ENCODE measurements around the gene MASP2.
A peak's percentile ranks its signal among the peaks of the same experiment; 100 is the strongest.
"Not testable (repeated sequence)": the region's sequence is repeated elsewhere in the genome, so short reads cannot be mapped to it uniquely, and the experiment has no call there.

Gene MASP2

GRCh38 chr1:11058595-11059154, 11.6 kb upstream of the MASP2 start:
- DNase-seq (ENCODE audit: low spot score) = no peak

GRCh38 chr1:11058026-11058425, 11.0 kb upstream of the MASP2 start:
- no peak for DNase-seq (ENCODE audit: low spot score)

GRCh38 chr1:11057477-11057876, 10.4 kb upstream of the MASP2 start:
- DNase-seq (ENCODE audit: low spot score) = no peak

- DNase-seq (ENCODE audit: low spot score) = no peak
These were observed 9.5 kb upstream of the MASP2 start for GRCh38 chr1:11056504-11056903.

GRCh38 chr1:11055676-11056075, 8.6 kb upstream of the MASP2 start:
- no peak for DNase-seq (ENCODE audit: low spot score)

GRCh38 chr1:11054666-11055065, 7.6 kb upstream of the MASP2 start:
- DNase-seq (ENCODE audit: low spot score) = no peak

GRCh38 chr1:11054181-11054580, 7.1 kb upstream of the MASP2 start:
- DNase-seq (ENCODE audit: low spot score) = no peak

GRCh38 chr1:11053758-11054137, 6.7 kb upstream of the MASP2 start:
- DNase-seq (ENCODE audit: low spot score) = peak; percentile 61

- DNase-seq (ENCODE audit: low spot score) = no peak
These were observed 6.1 kb upstream of the MASP2 start for GRCh38 chr1:11052839-11053757.

GRCh38 chr1:11051781-11052511, 4.9 kb upstream of the MASP2 start:
- DNase-seq (ENCODE audit: low spot score) = no peak

GRCh38 chr1:11051121-11051520, 4.1 kb upstream of the MASP2 start:
- DNase-seq (ENCODE audit: low spot score) = not testable (repeated sequence)

GRCh38 chr1:11046270-11046566, 821 bp downstream of the MASP2 start:
- no peak for DNase-seq (ENCODE audit: low spot score)

GRCh38 chr1:11045428-11046269, 1.4 kb downstream of the MASP2 start:
- no peak for DNase-seq (ENCODE audit: low spot score)

GRCh38 chr1:11044849-11045427, 2.1 kb downstream of the MASP2 start:
- no peak for DNase-seq (ENCODE audit: low spot score)

- no peak for DNase-seq (ENCODE audit: low spot score)
These were observed 2.8 kb downstream of the MASP2 start for GRCh38 chr1:11044086-11044848.

GRCh38 chr1:11042995-11043874, 3.8 kb downstream of the MASP2 start:
- no peak for DNase-seq (ENCODE audit: low spot score)

- no peak for DNase-seq (ENCODE audit: low spot score)
These were observed 5.0 kb downstream of the MASP2 start for GRCh38 chr1:11042065-11042464.

- DNase-seq (ENCODE audit: low spot score) = no peak
These were observed 6.0 kb downstream of the MASP2 start for GRCh38 chr1:11041048-11041447.

- DNase-seq (ENCODE audit: low spot score) = not testable (repeated sequence)
These were observed 7.0 kb downstream of the MASP2 start for GRCh38 chr1:11040105-11040429.
